ENCODE results near the gene SEMA3E.

DNA sequence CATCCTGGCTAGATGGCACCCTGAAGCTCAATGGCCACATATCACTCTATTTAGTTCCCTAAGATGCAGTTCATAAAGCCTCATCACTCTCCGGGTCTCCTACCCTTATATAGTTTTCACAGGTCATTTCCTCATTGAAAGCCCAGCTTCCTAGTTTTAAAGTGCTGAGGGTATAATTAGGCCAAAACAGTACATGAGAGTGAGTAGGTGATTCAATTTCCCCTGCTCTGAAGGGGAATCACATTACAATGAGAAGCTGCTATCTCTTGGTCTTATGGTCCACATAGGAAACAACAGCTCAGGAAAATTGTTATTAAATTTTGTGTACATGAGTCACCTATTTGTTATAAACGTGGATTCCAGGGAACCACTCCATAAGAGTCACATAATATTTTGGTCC is 162.0 kb downstream of the SEMA3E start:
- no peak for TF ChIP-seq EZH2phosphoT487 (IDR thresholded peaks at IDR 0.05; ENCODE audit: low read depth)
- TF ChIP-seq, protein P1, sequence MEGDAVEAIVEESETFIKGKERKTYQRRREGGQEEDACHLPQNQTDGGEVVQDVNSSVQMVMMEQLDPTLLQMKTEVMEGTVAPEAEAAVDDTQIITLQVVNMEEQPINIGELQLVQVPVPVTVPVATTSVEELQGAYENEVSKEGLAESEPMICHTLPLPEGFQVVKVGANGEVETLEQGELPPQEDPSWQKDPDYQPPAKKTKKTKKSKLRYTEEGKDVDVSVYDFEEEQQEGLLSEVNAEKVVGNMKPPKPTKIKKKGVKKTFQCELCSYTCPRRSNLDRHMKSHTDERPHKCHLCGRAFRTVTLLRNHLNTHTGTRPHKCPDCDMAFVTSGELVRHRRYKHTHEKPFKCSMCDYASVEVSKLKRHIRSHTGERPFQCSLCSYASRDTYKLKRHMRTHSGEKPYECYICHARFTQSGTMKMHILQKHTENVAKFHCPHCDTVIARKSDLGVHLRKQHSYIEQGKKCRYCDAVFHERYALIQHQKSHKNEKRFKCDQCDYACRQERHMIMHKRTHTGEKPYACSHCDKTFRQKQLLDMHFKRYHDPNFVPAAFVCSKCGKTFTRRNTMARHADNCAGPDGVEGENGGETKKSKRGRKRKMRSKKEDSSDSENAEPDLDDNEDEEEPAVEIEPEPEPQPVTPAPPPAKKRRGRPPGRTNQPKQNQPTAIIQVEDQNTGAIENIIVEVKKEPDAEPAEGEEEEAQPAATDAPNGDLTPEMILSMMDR (IDR thresholded peaks at IDR 0.05; ENCODE audit: low read depth, low read length): no peak
